ENCODE measurements around the gene GNL1.

DNA sequence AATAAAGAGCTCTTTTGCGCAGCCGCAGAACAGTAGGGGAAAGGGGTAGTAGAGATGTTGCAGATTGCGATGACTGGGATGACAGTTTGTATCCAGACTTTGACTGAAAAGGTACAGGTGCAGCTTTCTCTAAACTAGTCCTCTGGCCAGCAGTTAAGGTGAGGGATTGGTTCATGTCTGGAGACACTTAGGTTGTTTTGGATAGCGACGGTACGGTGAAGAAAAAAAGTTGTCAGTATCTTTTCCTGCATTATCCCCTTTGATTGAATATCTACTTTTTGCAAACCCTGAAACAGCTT is 1.3 kb upstream of the GNL1 start:
- TF ChIP-seq ZNF23 (tag by site-specific recombination; IDR thresholded peaks at IDR 0.05; ENCODE audit: borderline replicate concordance) (no peak), ZNF239 (tag by site-specific recombination; IDR thresholded peaks at IDR 0.05) (no peak), ZNF266 (tag by site-specific recombination; IDR thresholded peaks at IDR 0.05; ENCODE audit: low read depth) (no peak), YY1 (tag by site-specific recombination; IDR thresholded peaks at IDR 0.05) (no peak), ZNF747 (tag by site-specific recombination; IDR thresholded peaks at IDR 0.05) (no peak), ZBTB8A (tag by site-specific recombination; IDR thresholded peaks at IDR 0.05) (no peak), TCF7L2 (IDR thresholded peaks at IDR 0.05; ENCODE audit: borderline replicate concordance, low read depth, low read length) (no peak)
- TF ChIP-seq, protein P1, sequence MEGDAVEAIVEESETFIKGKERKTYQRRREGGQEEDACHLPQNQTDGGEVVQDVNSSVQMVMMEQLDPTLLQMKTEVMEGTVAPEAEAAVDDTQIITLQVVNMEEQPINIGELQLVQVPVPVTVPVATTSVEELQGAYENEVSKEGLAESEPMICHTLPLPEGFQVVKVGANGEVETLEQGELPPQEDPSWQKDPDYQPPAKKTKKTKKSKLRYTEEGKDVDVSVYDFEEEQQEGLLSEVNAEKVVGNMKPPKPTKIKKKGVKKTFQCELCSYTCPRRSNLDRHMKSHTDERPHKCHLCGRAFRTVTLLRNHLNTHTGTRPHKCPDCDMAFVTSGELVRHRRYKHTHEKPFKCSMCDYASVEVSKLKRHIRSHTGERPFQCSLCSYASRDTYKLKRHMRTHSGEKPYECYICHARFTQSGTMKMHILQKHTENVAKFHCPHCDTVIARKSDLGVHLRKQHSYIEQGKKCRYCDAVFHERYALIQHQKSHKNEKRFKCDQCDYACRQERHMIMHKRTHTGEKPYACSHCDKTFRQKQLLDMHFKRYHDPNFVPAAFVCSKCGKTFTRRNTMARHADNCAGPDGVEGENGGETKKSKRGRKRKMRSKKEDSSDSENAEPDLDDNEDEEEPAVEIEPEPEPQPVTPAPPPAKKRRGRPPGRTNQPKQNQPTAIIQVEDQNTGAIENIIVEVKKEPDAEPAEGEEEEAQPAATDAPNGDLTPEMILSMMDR (tag by site-specific recombination; IDR thresholded peaks at IDR 0.05): no peak
- TF ChIP-seq, protein P2, sequence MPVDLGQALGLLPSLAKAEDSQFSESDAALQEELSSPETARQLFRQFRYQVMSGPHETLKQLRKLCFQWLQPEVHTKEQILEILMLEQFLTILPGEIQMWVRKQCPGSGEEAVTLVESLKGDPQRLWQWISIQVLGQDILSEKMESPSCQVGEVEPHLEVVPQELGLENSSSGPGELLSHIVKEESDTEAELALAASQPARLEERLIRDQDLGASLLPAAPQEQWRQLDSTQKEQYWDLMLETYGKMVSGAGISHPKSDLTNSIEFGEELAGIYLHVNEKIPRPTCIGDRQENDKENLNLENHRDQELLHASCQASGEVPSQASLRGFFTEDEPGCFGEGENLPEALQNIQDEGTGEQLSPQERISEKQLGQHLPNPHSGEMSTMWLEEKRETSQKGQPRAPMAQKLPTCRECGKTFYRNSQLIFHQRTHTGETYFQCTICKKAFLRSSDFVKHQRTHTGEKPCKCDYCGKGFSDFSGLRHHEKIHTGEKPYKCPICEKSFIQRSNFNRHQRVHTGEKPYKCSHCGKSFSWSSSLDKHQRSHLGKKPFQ (tag by site-specific recombination; IDR thresholded peaks at IDR 0.05): no peak
- TF ChIP-seq, protein P3, sequence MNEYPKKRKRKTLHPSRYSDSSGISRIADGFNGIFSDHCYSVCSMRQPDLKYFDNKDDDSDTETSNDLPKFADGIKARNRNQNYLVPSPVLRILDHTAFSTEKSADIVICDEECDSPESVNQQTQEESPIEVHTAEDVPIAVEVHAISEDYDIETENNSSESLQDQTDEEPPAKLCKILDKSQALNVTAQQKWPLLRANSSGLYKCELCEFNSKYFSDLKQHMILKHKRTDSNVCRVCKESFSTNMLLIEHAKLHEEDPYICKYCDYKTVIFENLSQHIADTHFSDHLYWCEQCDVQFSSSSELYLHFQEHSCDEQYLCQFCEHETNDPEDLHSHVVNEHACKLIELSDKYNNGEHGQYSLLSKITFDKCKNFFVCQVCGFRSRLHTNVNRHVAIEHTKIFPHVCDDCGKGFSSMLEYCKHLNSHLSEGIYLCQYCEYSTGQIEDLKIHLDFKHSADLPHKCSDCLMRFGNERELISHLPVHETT (tag by site-specific recombination; IDR thresholded peaks at IDR 0.05): no peak
- TF ChIP-seq, protein P4, sequence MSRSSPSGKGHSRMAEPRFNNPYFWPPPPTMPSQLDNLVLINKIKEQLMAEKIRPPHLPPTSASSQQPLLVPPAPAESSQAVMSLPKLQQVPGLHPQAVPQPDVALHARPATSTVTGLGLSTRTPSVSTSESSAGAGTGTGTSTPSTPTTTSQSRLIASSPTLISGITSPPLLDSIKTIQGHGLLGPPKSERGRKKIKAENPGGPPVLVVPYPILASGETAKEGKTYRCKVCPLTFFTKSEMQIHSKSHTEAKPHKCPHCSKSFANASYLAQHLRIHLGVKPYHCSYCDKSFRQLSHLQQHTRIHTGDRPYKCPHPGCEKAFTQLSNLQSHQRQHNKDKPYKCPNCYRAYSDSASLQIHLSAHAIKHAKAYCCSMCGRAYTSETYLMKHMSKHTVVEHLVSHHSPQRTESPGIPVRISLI (tag by site-specific recombination; IDR thresholded peaks at IDR 0.05): no peak
- TF ChIP-seq, protein P5, sequence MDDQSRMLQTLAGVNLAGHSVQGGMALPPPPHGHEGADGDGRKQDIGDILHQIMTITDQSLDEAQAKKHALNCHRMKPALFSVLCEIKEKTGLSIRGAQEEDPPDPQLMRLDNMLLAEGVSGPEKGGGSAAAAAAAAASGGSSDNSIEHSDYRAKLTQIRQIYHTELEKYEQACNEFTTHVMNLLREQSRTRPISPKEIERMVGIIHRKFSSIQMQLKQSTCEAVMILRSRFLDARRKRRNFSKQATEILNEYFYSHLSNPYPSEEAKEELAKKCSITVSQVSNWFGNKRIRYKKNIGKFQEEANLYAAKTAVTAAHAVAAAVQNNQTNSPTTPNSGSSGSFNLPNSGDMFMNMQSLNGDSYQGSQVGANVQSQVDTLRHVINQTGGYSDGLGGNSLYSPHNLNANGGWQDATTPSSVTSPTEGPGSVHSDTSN (CRISPR knock-in tag; IDR thresholded peaks at IDR 0.05): no peak

Measured in HEK293 (cell line).